Measurements from ENCODE around the gene CISH. TPM values are rescaled to one million over a fixed set of nuclear protein-coding genes. Genes with fewer than 3 reads are reported as not detected.

CISH gene
- total RNA-seq, 1 experiment from 2014 or later, result 1.7 TPM

DNA sequence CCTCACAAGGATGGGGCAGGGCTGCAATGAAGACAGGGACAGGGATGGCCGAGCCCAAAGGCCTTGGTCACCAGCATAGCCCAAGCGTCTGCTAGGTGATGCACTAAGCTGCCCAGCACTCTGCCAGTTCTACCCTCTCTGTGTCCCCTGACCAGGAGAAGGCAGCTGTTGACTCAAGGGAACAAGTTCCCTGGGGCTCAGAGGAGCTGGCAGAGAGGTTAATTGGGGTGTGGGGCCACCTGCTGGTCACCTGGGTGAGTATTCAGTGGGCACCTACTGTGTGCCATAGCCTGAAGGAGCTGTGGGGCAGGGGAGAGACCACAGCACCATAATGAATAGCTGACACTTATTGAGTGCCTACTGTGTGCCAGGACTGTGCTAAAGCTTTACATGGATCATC, 41.1 kb upstream of the CISH start:
- H3K4me2 ChIP-seq (ENCODE audit: insufficient read depth, insufficient read length, low read length), result no peak overlapping the region
- H3K18ac ChIP-seq (ENCODE audit: insufficient read length, low read depth, low read length), result no peak overlapping the region
- H2BK20ac ChIP-seq (ENCODE audit: low read depth, low read length, poor library complexity, severe bottlenecking), result no peak overlapping the region
- H2BK15ac ChIP-seq (ENCODE audit: low read depth, low read length), result no peak overlapping the region
- Mint-ChIP-seq H3K4me1 (peaks cover 23 to 30% of the 10 kb centered on the region in 2 experiments), H3K4me3 (no peak overlapping the region), H3K9me3 (no peaks in the 10 kb centered on the region), H3K27me3 (ENCODE audit: low read depth) (peaks cover 15% of the 10 kb centered on the region), H3K27ac (no peak overlapping the region; a peak in 1 of 7 replicates), H3K36me3 (ENCODE audit: insufficient read depth in 1 of 3, low read depth in 3 of 3) (peaks cover 0 to 2% (median under 1%) of the 10 kb centered on the region in 3 experiments; a peak in 2 of 7 replicates)
- H4K20me1 ChIP-seq (ENCODE audit: control insufficient read depth, insufficient read depth, insufficient read length), result no peaks in the 10 kb centered on the region
- WGBS (ENCODE audit: extremely low coverage, insufficient read length, low lambda C conversion rate), result no CpG with 5 or more reads among the region's 2 CpGs
- H3K9me3 ChIP-seq (ENCODE audit: control insufficient read depth, low read depth, low read length), result no peaks in the 10 kb centered on the region
- no peak overlapping the region for H2BK120ac ChIP-seq (ENCODE audit: low read depth, low read length, poor library complexity, severe bottlenecking)
- no peaks in the 10 kb centered on the region for H3K23me2 ChIP-seq (ENCODE audit: insufficient read length, low read depth, low read length, poor library complexity, severe bottlenecking)
- no peak overlapping the region for H2AK5ac ChIP-seq (ENCODE audit: insufficient read length, low read length)
- no peaks in the 10 kb centered on the region for H3K79me2 ChIP-seq (ENCODE audit: insufficient read depth, low read length)
- no peak overlapping the region for H4K5ac ChIP-seq (ENCODE audit: insufficient read length, low read depth, low read length)
- H3K4me1 ChIP-seq (ENCODE audit: insufficient read depth, low read length), result peaks cover 5% of the 10 kb centered on the region; the same call in 1 of the 2 replicates
- no peaks in the 10 kb centered on the region for H3K27me3 ChIP-seq (ENCODE audit: insufficient read depth, low read length)
- no peak overlapping the region for H3K9ac ChIP-seq (ENCODE audit: extremely low read depth, insufficient read length, low read length)
- no peak overlapping the region for H2BK12ac ChIP-seq (ENCODE audit: insufficient read length, low read depth, low read length)
- DNase-seq, result peak; percentile 71
- H4K8ac ChIP-seq (replicated peaks; ENCODE audit: insufficient read length, low read depth, low read length), result no peak overlapping the region
- H2BK5ac ChIP-seq (ENCODE audit: insufficient read length, low read length), result no peak overlapping the region
- H3K79me1 ChIP-seq (ENCODE audit: insufficient read depth, low read depth, low read length, poor library complexity, severe bottlenecking), result no peaks in the 10 kb centered on the region
- no peak overlapping the region for H3T11ph ChIP-seq (ENCODE audit: low read length)
- H3K27ac ChIP-seq (ENCODE audit: insufficient read length, low read depth, low read length), result no peak overlapping the region
- H2AFZ ChIP-seq (ENCODE audit: low read length), result no peak overlapping the region
- H3K14ac ChIP-seq (ENCODE audit: insufficient read depth, low read length), result no peak overlapping the region
- TF ChIP-seq, protein P1, sequence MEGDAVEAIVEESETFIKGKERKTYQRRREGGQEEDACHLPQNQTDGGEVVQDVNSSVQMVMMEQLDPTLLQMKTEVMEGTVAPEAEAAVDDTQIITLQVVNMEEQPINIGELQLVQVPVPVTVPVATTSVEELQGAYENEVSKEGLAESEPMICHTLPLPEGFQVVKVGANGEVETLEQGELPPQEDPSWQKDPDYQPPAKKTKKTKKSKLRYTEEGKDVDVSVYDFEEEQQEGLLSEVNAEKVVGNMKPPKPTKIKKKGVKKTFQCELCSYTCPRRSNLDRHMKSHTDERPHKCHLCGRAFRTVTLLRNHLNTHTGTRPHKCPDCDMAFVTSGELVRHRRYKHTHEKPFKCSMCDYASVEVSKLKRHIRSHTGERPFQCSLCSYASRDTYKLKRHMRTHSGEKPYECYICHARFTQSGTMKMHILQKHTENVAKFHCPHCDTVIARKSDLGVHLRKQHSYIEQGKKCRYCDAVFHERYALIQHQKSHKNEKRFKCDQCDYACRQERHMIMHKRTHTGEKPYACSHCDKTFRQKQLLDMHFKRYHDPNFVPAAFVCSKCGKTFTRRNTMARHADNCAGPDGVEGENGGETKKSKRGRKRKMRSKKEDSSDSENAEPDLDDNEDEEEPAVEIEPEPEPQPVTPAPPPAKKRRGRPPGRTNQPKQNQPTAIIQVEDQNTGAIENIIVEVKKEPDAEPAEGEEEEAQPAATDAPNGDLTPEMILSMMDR (conservative IDR thresholded peaks at IDR 0.05), result peak; percentile 71
- H3K56ac ChIP-seq (ENCODE audit: insufficient read length, low read depth, low read length), result no peak overlapping the region
- H3K23ac ChIP-seq (ENCODE audit: insufficient read length, low read depth, low read length), result no peak overlapping the region
- H4K91ac ChIP-seq (ENCODE audit: insufficient read length, low read depth, low read length), result no peak overlapping the region
- no peak overlapping the region for H3K4ac ChIP-seq (ENCODE audit: low read depth, low read length)

Data from H9 (cell line).